Erythroblast (primary cell): ENCODE data around the gene DROSHA.

ENCODE experiments used
- GATA1 ChIP-seq: IDR thresholded peaks from 2 replicates; pipeline ENCODE4 v1.6.1; 2011; ENCODE audit warnings: low read depth, mild to moderate bottlenecking, control low read depth, low read length, moderate library complexity
- POLR2A ChIP-seq: IDR thresholded peaks from 2 replicates; pipeline ENCODE4 v1.6.1; 2011; ENCODE audit warnings: mild to moderate bottlenecking, low read length

DNA sequence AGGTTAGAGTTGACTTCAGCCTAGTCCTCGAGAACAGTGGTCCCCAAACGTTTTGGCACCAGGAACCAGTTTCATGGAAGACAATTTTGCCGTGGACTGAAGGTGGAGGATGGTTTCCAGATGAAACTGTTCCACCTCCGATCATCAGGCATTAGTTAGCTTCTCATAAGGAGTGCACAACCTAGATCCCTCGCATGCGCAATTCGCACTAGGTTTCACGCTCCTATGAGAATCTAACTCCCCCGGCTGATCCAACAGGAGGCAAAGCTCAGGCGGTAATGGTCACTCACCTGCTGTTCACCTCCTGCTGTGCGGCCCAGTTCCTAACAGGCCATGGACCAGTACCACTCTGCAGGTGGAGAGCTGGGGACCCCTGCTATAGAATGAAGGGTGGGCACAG, 174.9 kb downstream of the DROSHA start:
- TF ChIP-seq POLR2A (no peak), GATA1 (no peak)
